Erythroblast (primary cell): ENCODE results near the gene RPL19.

Experiments
- GATA1 ChIP-seq: IDR thresholded peaks from 2 replicates; pipeline ENCODE4 v1.6.1; 2011; ENCODE audit warnings: low read depth, mild to moderate bottlenecking, control low read depth, low read length, moderate library complexity
- POLR2A ChIP-seq: IDR thresholded peaks from 2 replicates; pipeline ENCODE4 v1.6.1; 2011; ENCODE audit warnings: mild to moderate bottlenecking, low read length

GRCh38 chr17:39173080-39173479 is 27.0 kb upstream of the RPL19 start:
- TF ChIP-seq POLR2A = no peak
- no peak for TF ChIP-seq GATA1
